Limb (tissue), 2 donors: ENCODE data around the gene CSTPP1.
A peak's percentile ranks its signal among the peaks of the same experiment; 100 is the strongest.

ENCODE experiments used
- DNase-seq, 2 donors: peaks; one replicate each; pipeline ENCODE4 v3.0.0-alpha.2; 2016; ENCODE audit errors: extremely low spot score in 2 of 2

Gene CSTPP1

DNA sequence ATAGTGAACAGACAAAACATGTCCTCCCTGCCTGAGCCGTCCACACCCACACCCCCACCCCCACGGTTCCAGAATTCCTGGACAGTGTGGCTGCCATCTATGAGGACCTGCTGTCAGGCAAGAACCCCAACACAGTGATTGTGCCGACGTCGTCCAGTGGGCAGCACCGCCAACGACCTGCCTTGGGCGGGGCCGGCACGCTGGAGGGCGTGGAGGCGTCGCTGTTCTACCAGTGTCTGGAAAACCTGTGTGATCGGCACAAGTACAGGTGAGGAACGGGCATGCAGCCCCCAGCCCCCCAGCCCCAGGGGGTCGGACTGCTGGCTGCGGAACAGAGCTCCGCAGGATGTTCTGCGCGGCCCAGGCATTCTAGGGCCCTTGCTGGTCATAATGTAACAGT is 220.4 kb downstream of the CSTPP1 start:
- no peak for DNase-seq

DNA sequence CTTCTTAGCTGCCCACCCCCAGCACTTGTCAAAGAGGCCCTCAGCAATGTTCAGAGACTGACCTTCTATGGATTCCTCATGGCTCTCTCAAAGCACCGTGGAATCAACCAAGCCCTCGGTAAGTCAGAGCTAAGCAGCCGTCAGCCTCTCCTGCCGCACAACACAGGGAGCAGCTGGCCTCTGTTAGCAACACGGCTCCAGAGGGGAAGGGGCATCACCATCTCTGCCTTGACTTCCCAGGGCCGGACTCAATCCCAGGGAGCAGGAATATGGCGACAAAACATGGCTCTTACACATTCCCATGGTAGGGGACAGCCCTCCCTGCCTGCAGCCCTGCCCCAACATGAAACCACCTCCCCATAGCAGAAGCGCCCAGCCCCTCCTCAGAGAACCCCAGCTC is 221.2 kb downstream of the CSTPP1 start:
- no peak for DNase-seq

DNA sequence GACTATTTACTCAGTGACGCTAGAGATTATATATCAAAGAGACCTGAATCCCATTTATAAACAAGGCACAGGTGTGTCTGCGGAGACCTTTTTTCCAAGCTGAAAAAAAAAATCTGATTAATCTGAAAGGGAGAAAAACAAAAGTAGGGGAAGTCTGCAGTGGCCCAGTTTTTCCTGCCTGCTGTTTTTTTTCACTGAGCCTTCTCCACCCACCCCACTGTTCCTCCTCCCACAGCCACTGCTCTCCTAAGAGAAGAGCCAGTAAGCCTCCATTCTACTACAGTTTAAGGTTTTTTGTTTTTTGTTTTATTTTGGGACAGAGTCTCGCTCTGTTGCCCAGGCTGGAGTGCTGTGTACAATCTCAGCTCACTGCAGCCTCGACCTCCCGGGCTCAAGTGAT is 221.7 kb downstream of the CSTPP1 start:
- no peak for DNase-seq

DNA sequence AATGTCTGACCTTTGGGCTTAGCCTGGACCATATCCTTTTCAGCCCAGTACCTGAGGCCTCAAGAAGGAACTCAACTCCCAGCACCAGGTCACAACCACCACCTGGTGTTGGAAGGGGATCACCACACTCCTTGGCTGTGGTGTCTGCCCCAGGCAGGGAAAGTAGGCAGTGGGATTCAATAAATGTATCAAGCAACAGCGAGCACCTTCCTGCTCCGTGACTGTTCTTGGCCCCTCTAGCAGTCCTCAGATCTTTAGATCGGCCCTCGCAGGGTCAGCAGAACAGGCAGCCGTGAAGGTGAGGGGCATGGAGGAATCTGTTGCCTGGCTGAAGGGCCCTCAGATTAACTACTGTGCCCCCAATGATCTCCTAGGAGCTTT is 224.2 kb downstream of the CSTPP1 start:
- no peak for DNase-seq

DNA sequence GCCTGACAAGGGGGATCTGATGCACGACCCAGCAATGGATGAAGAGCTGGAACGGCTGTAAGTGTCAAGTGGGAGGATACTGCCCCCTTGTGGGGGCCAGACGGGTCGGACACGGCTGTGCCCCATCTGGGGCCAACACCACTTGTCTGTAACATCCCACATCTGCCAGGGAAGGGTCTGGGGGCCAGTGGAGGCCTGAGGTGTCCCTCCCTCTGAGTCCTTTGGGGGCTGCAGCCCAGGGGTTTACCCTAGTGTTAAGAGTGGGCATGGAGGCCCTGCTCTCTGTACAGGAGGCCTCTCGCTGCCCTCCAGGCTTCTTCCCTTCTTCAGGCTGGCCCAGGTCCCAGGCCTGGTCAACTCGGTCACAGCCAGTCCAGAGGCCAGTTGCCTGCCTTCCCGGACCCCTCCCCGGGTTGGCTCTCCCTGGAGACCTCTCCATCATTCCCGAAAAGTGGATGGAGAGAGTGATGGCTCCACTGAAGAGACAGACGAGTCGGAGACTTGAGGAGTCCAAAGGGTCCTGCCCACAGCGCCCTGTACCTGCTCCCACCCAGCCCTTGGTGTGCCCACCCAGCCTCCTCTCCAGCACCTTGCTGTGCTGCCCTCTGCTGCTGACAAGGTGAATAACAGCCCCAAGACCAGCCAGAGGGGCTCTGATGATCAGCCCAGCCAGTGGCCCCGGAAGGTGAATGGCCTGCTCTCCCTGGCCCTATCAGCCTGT is 224.7 kb downstream of the CSTPP1 start:
- DNase-seq = peak; percentile 74 to 81

DNA sequence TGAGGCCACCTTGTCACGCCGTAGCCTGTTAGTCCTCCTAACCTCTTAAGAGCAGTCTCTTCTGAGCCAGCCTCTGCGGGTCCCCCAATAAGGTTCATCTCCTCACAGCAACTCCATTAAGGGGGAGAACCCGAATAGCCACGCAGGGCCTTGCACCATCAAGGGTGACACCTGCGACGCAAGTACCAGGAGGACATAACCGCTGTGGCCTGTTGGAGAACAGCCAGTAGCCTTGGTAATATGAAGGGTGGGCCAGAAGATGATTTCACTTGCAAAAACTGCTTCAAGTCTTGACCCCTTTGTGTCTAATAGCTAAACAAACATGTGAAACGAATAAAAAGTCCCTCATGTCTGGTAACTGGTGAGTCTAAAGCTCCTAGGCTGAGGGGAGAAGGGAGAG is 225.3 kb downstream of the CSTPP1 start:
- no peak for DNase-seq

DNA sequence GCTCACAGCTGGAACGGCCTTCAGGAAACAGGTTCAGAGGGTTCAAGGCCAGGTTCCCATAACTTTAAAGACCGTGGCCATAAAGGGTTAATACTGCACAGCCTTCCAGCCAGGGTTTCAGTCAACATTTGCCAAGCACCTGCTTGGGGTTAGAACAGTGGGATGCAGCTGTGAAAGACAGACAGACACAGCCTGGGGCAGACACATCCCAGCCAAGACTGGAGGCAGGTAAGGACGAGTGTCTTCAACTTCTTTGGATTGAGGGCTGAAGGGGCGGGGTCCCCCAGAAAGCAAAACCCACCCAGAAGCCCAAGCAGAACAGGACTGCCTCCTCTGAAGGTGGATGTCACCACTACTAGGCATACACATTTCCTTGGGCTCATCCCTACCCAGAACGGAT is 225.9 kb downstream of the CSTPP1 start:
- DNase-seq = no peak

DNA sequence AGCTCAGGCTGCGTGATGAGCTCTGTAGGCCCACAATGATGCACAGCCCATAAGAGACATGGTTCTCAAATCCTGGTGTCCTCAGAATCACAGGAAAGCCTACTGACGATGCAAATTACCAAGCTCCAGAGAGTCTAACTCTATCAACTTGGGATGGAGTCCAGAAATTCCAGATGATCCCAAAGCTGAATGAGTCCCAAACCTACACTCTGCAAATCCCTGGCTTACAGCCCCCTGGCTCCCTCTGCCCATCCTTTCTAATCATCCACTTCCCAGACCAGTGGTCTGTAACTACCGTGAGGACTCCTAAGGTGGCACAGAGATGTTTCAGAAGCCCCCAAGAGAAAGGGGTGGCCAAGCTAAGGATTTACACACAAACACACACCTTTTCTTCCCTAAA is 226.6 kb downstream of the CSTPP1 start:
- no peak for DNase-seq

DNA sequence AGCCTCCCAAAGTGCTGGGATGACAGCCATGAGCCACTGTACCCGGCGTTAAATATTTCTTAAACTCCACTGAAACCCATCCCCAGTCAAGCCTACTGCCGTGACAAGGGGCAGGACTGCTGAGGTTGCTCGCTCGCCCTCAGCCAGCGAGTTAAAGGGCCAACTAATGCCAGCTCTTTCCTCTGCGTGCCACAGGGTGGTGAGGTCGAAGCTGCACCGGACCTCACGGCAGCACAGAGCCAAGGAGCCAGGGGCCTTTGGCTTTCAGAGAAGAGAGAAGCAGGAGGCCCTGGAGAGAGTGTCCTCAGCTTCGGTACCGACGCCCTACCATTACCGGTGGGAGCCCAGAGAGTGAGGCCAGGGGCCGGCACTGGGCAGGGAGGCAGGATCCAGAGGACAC is 227.3 kb downstream of the CSTPP1 start:
- DNase-seq = no peak

DNA sequence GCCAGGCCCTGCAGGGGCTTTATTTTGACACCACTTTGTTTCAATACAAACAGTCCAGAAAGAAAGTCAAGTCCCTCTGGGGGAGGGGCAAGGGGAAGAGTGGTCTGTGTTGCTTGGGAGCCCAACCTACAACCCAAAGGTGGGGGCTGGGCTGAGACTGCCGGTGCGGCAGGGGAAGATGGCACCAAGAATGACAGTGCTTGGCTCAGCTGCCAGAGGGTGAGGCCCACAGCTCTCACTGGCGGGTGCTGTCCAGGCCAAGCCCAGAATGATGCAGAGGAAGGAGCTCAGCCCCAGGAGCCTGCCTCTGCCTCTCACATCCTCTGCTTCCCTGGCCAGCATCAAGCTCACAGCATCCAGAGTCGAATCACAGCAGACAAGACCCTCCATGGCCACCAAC is 227.8 kb downstream of the CSTPP1 start:
- DNase-seq = no peak

DNA sequence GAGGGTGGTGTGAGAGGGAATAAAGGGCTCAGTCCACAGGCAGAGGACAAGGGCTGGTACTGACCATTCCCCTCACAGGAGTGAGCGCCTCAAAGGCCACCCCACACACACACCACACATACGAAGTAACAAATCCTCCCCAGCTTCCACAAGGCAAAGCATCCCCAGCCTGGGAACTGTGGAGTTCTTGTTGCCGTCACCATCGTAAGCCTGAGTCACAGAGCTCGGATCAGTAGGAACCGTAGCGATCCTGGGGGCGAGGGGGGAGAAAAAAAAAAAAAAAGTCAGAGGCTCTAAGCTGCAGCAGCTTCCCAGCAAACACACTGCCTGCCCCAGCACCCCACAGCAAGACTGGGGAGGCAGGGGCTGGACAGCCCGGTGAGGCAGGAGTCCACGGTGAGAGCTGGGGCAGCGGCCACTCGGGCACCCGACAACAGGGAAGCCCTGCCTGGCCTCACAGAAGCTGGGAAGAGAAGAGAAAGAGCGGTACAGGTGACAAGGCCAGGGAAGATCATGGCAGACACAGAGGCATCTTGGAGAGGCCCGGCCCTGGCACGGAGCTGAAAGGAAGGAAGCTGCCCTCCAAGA is 228.8 kb downstream of the CSTPP1 start:
- DNase-seq = no peak

DNA sequence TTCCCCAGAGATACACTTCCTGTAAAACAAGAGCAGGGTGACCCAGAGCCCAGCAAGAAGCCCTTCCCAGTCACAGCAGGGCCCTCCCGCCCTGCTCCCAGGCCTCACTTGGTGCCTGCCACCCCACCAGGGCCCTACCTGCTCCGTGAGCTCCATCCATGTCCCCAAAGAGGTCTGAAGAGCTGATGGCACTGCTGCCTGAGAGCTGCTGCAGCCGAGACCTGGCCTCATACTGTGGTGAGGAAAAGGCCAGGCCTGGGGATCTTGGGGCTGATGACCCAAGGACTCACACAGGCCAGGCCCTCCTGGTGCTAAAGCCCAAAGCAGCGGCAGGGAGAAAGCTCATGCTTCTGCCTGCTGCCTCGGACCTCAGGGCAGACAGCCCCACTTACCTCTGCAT is 229.8 kb downstream of the CSTPP1 start:
- no peak for DNase-seq

DNA sequence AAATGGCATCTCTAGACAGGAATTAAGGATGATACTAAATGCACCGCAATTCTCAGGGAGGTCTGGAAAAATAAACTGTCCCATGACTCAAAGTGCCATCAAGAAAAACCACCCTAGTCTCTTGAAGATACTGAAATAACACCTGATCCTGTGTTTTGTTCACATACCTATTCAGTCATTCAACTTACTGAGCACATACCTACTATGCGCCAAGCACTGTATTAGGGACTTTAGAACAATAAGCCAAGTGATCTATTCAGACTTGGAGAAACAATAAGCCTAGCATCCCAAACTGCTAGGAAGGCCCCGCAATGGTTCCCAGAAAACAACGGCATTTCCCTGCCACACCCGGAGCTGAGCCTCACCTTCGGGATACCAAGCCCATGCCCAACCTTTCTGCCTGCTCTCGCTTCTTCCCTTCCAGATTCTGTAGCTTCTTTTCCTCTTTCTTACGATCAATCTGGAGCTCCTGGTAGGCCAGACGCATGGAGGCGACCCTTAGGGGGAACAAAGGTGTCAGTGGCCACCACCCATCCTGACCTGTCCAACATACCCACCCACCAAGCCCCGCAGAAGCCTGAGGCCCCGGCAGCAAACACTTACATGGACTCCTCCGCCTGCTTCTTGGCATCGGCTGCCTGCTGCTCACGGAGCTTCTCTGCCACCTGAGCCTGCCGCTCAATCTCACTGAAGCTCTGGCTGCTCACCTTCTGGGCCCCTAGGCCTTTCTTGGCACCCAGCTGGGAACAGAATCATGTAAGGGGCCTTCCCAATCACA is 234.7 kb downstream of the CSTPP1 start:
- no peak for DNase-seq

DNA sequence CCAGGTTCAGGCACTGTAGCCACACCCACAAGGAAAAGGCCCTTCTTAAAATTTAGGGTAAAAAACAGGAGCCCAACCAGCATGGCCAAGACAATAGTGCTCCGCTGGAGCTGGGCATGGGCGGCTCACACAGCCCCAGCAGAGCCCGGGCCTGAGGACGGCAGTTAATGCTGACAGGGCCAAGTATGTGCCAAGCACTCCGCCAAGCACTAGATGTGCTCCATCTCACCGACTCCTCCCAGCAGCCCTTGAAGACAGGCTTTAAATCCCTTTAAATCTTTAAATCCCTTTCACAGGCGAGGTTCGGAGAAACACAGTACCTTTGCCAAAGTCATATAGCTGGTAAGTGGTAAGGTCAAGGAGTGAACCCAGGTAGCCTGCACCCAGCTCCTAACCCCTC is 235.3 kb downstream of the CSTPP1 start:
- no peak for DNase-seq

DNA sequence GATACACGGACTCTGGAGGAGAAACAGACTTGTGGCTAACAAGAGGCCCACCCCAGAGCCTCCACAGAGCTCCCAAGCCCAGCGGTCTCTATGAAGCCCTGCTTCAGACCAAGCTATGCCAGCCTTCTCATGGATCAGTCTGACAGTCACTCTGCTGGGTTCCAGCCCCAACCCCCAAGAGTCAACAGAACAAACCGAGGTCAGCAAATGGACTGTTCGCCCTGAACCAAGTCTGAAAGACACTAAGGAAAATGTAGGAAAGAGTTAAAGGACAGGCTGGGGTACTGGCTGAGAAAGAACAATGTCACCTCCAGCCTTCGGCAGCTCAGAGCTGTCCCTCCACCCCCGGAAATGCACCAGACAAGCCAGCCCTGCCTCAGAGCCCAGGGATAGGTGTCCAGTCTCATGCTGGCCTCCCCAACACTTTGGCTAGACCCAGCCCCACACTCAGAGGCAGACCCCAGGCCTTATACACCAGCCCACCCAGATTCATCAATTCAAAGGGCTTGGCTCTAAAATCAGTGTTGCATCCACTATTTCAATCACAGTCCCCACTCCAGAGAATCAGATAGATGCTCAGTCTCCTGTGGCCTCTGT is 236.3 kb downstream of the CSTPP1 start:
- DNase-seq = no peak

DNA sequence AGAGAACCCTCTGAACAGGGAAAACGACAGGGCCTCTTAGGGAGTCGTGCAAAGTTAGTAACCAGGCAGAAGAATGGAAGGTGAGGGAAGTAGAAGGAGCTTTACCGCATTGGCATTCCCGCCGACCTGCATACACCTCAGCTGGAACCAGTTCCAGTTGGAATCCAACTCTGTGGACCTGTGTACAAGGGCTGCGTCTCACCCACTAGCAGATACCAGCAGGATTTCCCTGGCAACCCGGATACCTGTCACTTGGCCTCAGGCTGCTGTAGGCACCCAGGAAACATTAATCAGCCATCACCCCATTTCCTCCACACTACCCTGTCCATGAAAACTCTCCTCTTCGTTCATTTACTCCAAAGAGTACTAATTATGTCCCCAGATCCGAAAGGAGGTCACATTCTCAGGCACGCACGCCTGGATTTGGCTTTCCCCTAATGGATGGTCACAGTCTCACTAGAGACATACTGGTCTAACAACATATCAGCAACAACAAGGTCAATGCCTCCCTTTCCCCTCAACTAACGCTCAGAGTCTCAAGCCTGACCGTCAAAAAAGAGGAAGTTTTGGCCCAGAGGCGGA is 239.3 kb downstream of the CSTPP1 start:
- no peak for DNase-seq

DNA sequence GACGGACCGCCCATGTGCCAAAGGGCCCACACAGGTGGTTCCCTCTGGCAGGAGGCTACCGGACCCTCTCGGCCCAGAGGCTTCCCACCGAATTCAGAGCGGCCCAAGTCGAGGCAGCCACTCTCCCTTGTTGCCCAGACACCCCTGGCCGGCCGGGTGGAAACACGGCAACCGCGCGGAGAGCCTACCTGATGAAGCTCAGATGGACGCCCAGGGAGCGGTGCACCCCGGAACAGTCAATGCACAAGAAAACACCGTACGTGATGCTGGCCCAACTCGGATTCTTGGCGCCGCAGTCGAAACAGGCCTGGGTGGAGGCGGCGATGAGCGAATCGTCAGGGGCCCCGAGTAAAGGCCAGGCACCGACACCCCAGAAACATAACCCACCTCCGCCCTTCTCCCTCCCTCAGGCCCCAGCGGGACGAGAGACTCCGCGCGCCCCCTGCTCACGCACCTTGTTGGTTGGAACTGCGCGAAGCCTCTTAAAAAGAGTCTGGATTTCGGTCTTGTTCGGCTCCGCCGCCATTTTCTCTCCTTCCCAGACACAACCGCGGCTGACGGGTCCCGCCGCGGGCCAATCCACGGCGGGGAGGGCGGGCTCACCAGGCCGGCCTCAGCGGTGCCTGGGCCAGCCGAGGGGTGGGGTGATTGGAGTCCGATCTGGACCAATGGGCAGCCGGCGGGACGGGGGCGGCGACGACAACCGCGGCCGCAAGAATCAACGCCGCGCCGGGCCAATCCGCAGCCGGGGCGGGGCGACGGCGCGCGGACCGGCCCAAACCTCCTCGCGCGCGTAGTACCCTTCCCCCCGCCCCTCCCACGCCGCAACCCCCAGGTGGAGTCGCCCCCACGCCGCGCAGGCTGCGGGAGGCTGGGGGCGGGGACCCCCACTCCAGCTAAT is 240.0 kb downstream of the CSTPP1 start, which contains the start of gene ARFGAP2:
Gene ARFGAP2 (minus strand): TSS at position 552 of the 901 bp plus-strand sequence. CDS start 26 bp downstream, at position 526.
- DNase-seq = peak; percentile 95 to 98

DNA sequence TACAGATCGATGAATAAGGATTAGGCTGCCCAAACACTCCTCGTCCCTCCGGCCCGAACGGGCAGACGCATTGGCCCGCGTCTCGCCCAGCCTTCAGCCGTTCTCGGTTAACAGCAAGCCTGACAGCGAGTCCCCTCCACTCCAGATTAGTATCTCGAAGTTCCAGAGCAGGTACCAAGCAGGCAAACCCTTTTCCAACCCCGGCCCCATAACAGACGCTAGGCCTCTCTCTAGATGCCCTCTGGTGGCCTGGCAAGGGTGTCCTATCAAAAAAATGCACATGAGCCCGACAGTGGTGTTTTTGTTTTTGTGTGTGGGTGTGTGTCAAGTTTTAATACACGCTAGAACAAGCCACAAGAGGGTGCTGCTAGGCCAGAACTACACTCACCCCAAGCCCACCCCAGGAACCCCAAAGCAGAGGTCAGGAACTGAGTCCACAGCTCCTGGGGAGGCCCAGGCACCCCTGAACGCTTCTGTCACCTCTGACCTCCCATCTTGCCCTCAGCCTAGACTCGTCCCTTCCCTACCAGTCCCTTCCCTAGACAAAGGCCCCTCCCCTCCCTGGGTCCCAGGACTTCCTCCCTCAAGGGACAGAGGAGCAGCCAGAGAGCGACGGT is 240.8 kb downstream of the CSTPP1 start:
- peak in 1 of 2 donors; percentile 73 for DNase-seq

DNA sequence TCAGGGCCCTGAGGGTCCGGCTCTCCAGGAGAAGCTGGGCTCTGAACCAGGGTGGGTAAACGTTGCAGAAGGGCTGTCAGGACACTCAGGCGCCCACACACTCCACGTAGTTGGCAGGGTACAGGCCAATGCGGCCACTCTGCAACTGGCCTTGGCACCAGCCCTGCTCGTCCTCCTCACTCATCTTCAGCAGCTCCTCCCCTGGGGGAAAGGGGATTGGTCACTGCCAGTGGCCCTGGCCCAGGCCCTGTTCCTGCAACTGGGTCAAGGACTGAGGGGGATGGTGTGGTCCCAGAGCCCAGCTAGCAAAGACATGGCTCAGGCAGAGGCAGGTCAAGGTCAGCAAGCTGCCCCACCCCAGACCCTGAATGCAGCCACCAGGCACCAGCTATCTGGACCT is 241.3 kb downstream of the CSTPP1 start:
- no peak for DNase-seq

DNA sequence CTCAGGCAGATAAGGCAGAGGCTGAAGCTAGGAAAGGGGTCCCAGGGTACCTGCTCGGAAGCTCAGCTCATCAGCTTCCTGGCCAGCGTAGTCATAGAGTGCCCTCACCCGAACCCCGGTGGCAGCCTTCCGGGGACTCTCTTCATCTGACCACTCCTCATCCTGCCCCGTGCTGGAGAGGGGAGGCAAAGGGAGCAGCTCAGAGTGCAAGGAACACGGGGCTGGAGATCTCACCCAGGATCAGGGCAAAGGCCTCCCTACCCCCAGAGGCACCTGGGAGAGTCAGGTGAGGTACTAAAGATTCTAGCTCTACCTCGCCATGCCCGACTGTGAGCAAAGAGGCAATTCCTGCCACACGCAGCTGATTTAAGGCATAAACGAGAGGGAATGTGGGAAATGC is 241.8 kb downstream of the CSTPP1 start:
- DNase-seq = peak in 1 of 2 donors; percentile 29
